BJ (cell line): ENCODE data around the gene ERRFI1. TPM values are rescaled to one million over a fixed set of nuclear protein-coding genes. Genes with fewer than 3 reads are reported as not detected.

Experiments
- CTCF ChIA-PET: fragments of 350-600 bp; formaldehyde crosslinking; extraction: SDS; loops from one replicate; lab custom pipeline; 2021; ENCODE audit warnings: antibody characterized with exemption, inconsistent platforms; lab: Yijun Ruan, JAX
- POLR2A ChIA-PET: fragments of 300-600 bp; sonication (Branson Sonifier 250); formaldehyde crosslinking; extraction: SDS; loops from one replicate; lab custom pipeline; 2021; ENCODE audit warnings: antibody characterized with exemption; lab: Charles Lee
- DNase-seq: peaks from one replicate; pipeline ENCODE4 v3.0.0-alpha.2; 2011; ENCODE audit warnings: low read depth
- H3K27me3 ChIP-seq: 2 replicates; pipeline ENCODE4 v1.6.0; 2011; ENCODE audit warnings: low read length; ENCODE audit not compliant: control insufficient read depth, insufficient read depth
- H3K36me3 ChIP-seq: 2 replicates; pipeline ENCODE4 v1.5.1; 2011; ENCODE audit warnings: low read length; ENCODE audit not compliant: control insufficient read depth, insufficient read depth
- H3K4me3 ChIP-seq: 2 replicates; pipeline ENCODE4 v1.5.1; 2011; ENCODE audit warnings: low read depth, mild to moderate bottlenecking, control low read depth, low read length
- polyA plus RNA-seq: library from polyadenylated mRNA; depleted of rRNA; stranded (reverse); fragments of >200 nt; gene quantifications from 2 replicates; pipeline ENCODE4 v1.2.3, GENCODE V29; 2011
- TF ChIP-seq, protein P1 (sequence below): IDR thresholded peaks from 2 replicates; pipeline ENCODE4 v1.5.1; 2011; ENCODE audit warnings: low read depth, mild to moderate bottlenecking, control low read depth, inconsistent platforms, low read length, moderate library complexity; ENCODE audit not compliant: insufficient read depth

ERRFI1 gene
- polyA plus RNA-seq, 1 experiment, result 20.5 TPM

GRCh38 chr1:7993593-7994479 lies 32.3 kb downstream of the ERRFI1 start:
- no peaks in the 10 kb centered on the region for H3K27me3 ChIP-seq
- TF ChIP-seq, protein P1, sequence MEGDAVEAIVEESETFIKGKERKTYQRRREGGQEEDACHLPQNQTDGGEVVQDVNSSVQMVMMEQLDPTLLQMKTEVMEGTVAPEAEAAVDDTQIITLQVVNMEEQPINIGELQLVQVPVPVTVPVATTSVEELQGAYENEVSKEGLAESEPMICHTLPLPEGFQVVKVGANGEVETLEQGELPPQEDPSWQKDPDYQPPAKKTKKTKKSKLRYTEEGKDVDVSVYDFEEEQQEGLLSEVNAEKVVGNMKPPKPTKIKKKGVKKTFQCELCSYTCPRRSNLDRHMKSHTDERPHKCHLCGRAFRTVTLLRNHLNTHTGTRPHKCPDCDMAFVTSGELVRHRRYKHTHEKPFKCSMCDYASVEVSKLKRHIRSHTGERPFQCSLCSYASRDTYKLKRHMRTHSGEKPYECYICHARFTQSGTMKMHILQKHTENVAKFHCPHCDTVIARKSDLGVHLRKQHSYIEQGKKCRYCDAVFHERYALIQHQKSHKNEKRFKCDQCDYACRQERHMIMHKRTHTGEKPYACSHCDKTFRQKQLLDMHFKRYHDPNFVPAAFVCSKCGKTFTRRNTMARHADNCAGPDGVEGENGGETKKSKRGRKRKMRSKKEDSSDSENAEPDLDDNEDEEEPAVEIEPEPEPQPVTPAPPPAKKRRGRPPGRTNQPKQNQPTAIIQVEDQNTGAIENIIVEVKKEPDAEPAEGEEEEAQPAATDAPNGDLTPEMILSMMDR, result no peak
- H3K36me3 ChIP-seq, result no peaks in the 10 kb centered on the region
- POLR2A ChIA-PET, result no interaction called here
- peak; percentile 46 for DNase-seq
- no peak overlapping the region for H3K4me3 ChIP-seq
- CTCF ChIA-PET, result interaction anchor here (0.6 kb wide), 1 partner anchor 1551 kb away, joined by 3 read pairs; no protein-coding TSS in a partner anchor

GRCh38 chr1:7992885-7993284 lies 33.2 kb downstream of the ERRFI1 start:
- no peak for DNase-seq
- Histone ChIP-seq H3K27me3 (no peaks in the 10 kb centered on the region), H3K36me3 (no peaks in the 10 kb centered on the region), H3K4me3 (no peak overlapping the region)
- POLR2A ChIA-PET, result no interaction called here
- CTCF ChIA-PET, result interaction anchor here (0.8 kb wide), 1 partner anchor 85 kb away, joined by 4 read pairs; no protein-coding TSS in a partner anchor
- TF ChIP-seq, protein P1, result no peak

DNA sequence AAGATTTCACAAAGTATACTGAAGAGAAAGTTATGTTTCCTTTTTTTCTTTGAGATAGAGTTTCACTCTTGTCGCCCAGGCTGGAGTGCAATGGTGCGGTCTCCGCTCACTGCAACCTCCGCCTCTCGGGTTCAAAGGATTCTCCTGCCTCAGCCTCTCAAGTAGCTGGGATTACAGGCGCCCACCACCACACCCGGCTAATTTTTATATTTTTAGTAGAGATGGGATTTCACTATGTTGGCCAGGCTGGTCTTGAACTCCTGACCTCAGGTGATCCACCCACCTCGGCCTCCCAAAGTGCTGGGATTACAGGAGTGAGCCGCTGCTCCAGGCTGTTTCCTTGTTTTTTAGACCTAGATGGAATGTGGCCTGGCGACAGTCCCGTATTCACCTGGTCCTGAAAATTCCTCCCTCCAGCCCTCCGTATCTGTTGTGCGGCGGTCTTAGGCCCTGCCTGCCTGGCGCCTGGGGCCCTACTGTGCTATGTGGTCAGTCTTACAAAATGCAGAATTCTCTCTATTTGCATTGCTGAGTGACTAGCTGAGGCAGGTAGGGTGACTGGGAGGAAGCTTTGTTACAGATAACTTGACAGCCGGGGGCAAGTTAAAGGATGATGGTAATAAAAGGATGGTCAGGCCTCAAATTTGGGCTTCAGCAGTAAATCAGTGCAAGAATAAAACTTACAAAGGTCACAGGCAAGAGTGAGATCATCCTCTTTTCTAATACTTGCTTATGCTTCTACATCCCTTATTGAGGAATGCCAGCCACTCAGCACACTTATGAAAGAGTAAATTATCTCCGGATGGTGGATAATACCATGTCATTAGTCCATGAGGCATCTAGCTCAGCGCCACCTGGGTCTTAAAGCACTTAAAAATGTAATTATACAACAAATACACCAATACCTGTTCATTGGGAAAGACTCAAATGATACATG lies 34.3 kb downstream of the ERRFI1 start:
- Histone ChIP-seq H3K27me3 (no peaks in the 10 kb centered on the region), H3K4me3 (no peak overlapping the region), H3K36me3 (no peaks in the 10 kb centered on the region)
- no peak for DNase-seq
- CTCF ChIA-PET, result interaction anchor here (1.0 to 2.0 kb wide), 2 partner anchors 9 to 11 kb away, joined by 4 read pairs; no protein-coding TSS in a partner anchor
- TF ChIP-seq, protein P1, result no peak
- POLR2A ChIA-PET, result no interaction called here

- no peak overlapping the region for H3K4me3 ChIP-seq
- TF ChIP-seq, protein P1, result no peak
- peaks cover 6% of the 10 kb centered on the region; the same call in 1 of the 2 replicates for H3K36me3 ChIP-seq
- no peak for DNase-seq
- no peaks in the 10 kb centered on the region for H3K27me3 ChIP-seq
- CTCF ChIA-PET, result interaction anchor here (1.1 to 3.3 kb wide), 2 partner anchors 12 to 324 kb away, joined by 4 to 12 read pairs; no protein-coding TSS in a partner anchor
- POLR2A ChIA-PET, result no interaction called here
Measured at GRCh38 chr1:7989762-7990428, 36.2 kb downstream of the ERRFI1 start.
